Measurements from ENCODE around the gene CDSN.
A peak's percentile ranks its signal among the peaks of the same experiment; 100 is the strongest.

The CDSN gene

GRCh38 chr6:31145386-31145785 lies 25.1 kb upstream of the CDSN start:
- DNase-seq (ENCODE audit: low read depth) = no peak

- DNase-seq (ENCODE audit: low read depth) = no peak
These were observed 24.7 kb upstream of the CDSN start for GRCh38 chr6:31144970-31145340.

GRCh38 chr6:31144296-31144969 lies 24.2 kb upstream of the CDSN start:
- DNase-seq (ENCODE audit: low read depth) = no peak

- no peak for DNase-seq (ENCODE audit: low read depth)
These were observed 22.9 kb upstream of the CDSN start for GRCh38 chr6:31143148-31143547.

GRCh38 chr6:31142361-31142761 lies 22.1 kb upstream of the CDSN start:
- no peak for DNase-seq (ENCODE audit: low read depth)

- no peak for DNase-seq (ENCODE audit: low read depth)
These were observed 20.4 kb upstream of the CDSN start for GRCh38 chr6:31140643-31141042.

GRCh38 chr6:31139599-31139998 lies 19.4 kb upstream of the CDSN start:
- DNase-seq (ENCODE audit: low read depth) = no peak

GRCh38 chr6:31138982-31139381 lies 18.7 kb upstream of the CDSN start, which contains the start of gene PSORS1C2:
TSS of gene PSORS1C2 (minus strand) at chr6:31139066. CDS start at chr6:31139026, 40 bp downstream.
- DNase-seq (ENCODE audit: low read depth) = no peak

GRCh38 chr6:31135710-31136109 lies 15.5 kb upstream of the CDSN start:
- no peak for DNase-seq (ENCODE audit: low read depth)

GRCh38 chr6:31132806-31133205 lies 12.6 kb upstream of the CDSN start:
- DNase-seq (ENCODE audit: low read depth) = no peak

GRCh38 chr6:31131595-31131994 lies 11.3 kb upstream of the CDSN start:
- no peak for DNase-seq (ENCODE audit: low read depth)

GRCh38 chr6:31130751-31131150 lies 10.5 kb upstream of the CDSN start:
- DNase-seq (ENCODE audit: low read depth) = no peak

GRCh38 chr6:31129130-31129529 lies 8.9 kb upstream of the CDSN start:
- DNase-seq (ENCODE audit: low read depth) = no peak

- no peak for DNase-seq (ENCODE audit: low read depth)
These were observed 7.9 kb upstream of the CDSN start for GRCh38 chr6:31128093-31128676.

- no peak for DNase-seq (ENCODE audit: low read depth)
These were observed 6.3 kb upstream of the CDSN start for GRCh38 chr6:31126396-31127175.

GRCh38 chr6:31125586-31126363 lies 5.5 kb upstream of the CDSN start:
- DNase-seq (ENCODE audit: low read depth) = peak; percentile 83

- DNase-seq (ENCODE audit: low read depth) = no peak
These were observed 4.9 kb upstream of the CDSN start for GRCh38 chr6:31125162-31125561.

- peak; percentile 60 for DNase-seq (ENCODE audit: low read depth)
These were observed 2.8 kb upstream of the CDSN start for GRCh38 chr6:31122791-31123706.

GRCh38 chr6:31121131-31121790 lies 1.0 kb upstream of the CDSN start:
- DNase-seq (ENCODE audit: low read depth) = no peak

GRCh38 chr6:31118178-31118577 lies 2.1 kb downstream of the CDSN start:
- no peak for DNase-seq (ENCODE audit: low read depth)
